HUES64 (cell line): ENCODE data around the gene TLR10.

Experiments
- H3K27ac ChIP-seq: 2 replicates; pipeline ENCODE4 v1.7.0; 2013; ENCODE audit warnings: low read depth, low read length, inconsistent platforms
- H3K27me3 ChIP-seq: 2 replicates; pipeline ENCODE4 v1.6.1; 2013; ENCODE audit warnings: mild to moderate bottlenecking, low read length; ENCODE audit not compliant: insufficient read depth
- H3K36me3 ChIP-seq: 2 replicates; pipeline ENCODE4 v1.6.1; 2013; ENCODE audit warnings: mild to moderate bottlenecking, low read length; ENCODE audit not compliant: insufficient read depth
- H3K4me1 ChIP-seq: 2 replicates; pipeline ENCODE4 v1.6.1; 2013; ENCODE audit warnings: mild to moderate bottlenecking, low read length, moderate library complexity; ENCODE audit not compliant: insufficient read depth
- H3K4me3 ChIP-seq: 2 replicates; pipeline ENCODE4 v1.5.1; 2013; ENCODE audit warnings: mild to moderate bottlenecking, low read length, moderate library complexity
- H3K9ac ChIP-seq: 2 replicates; pipeline ENCODE4 v1.6.1; 2013; ENCODE audit warnings: mild to moderate bottlenecking, low read depth, low read length
- H3K9me3 ChIP-seq: 2 replicates; pipeline ENCODE4 v1.6.1; 2013; ENCODE audit warnings: low read depth, low read length; ENCODE audit not compliant: insufficient read depth
- WGBS: fragments of 150-250, 120-280 bp; methylation state at CpG from one replicate; pipeline ENCODE4 v1.1.7; 2013; ENCODE audit warnings: missing lambda C conversion rate; 5-methylcytosine and 5-hydroxymethylcytosine counted together

Gene TLR10

DNA sequence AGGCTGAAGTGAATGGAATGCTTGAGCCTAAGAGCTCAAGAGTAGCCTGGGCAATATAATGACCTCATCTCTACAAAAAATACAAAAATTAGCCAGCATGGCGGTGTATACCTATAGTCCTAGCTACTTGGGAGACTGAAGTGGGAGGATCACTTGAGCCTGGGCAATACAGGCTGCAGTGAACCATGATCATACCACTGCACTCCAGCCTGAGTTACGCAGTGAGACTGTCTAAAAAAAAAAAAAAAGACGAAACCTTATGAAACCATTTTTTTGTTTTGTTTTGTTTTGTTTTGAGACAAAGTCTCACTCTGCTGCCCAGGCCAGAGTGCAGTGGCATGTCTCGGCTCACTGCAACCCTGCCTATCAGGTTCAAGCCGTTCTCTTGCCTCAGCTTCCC is 36.9 kb downstream of the TLR10 start:
- Histone ChIP-seq H3K9me3 (peaks cover 10% of the 10 kb centered on the region; the same call in 1 of the 2 replicates), H3K4me3 (no peak overlapping the region), H3K9ac (no peak overlapping the region), H3K27me3 (no peaks in the 10 kb centered on the region), H3K36me3 (no peaks in the 10 kb centered on the region), H3K4me1 (no peaks in the 10 kb centered on the region), H3K27ac (no peak overlapping the region)
- 97% methylated on average over 5 of the region's 5 CpGs for WGBS

GRCh38 chr4:38743866-38744265 is 38.9 kb downstream of the TLR10 start:
- Histone ChIP-seq H3K4me1 (no peaks in the 10 kb centered on the region), H3K36me3 (no peaks in the 10 kb centered on the region), H3K27ac (no peak overlapping the region), H3K4me3 (no peak overlapping the region), H3K27me3 (no peaks in the 10 kb centered on the region), H3K9ac (no peak overlapping the region), H3K9me3 (peaks cover 10% of the 10 kb centered on the region; the same call in 1 of the 2 replicates)
- WGBS = 97% methylated on average over 1 of the region's 1 CpG

DNA sequence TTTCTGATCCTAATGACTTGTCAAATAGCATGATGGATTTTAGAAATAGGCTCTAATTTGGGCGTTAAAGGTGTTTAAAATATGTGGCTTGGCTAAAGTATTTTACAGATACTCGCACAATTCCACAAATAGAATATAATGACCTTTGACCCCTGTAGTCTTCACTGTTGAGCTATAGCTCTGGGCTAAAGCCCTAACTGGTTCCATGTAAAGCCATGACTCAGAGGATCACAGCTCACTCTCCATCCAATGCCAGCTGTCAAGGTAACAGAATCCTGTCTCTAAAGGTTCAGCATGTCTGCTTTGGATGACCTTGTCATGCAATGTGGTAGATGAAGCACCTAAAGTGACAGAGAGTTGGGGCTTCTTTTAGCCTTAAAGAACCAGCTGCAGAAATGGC is 42.5 kb downstream of the TLR10 start:
- no peaks in the 10 kb centered on the region for H3K9me3 ChIP-seq
- 94% methylated on average over 2 of the region's 2 CpGs for WGBS
- no peak overlapping the region for H3K4me3 ChIP-seq
- no peak overlapping the region for H3K9ac ChIP-seq
- H3K4me1 ChIP-seq = no peaks in the 10 kb centered on the region
- H3K27me3 ChIP-seq = no peaks in the 10 kb centered on the region
- H3K27ac ChIP-seq = no peak overlapping the region
- H3K36me3 ChIP-seq = no peaks in the 10 kb centered on the region

- no peak overlapping the region for H3K9ac ChIP-seq
- no peaks in the 10 kb centered on the region for H3K9me3 ChIP-seq
- H3K27me3 ChIP-seq = no peaks in the 10 kb centered on the region
- 96% methylated on average over 4 of the region's 6 CpGs for WGBS
- H3K36me3 ChIP-seq = no peaks in the 10 kb centered on the region
- H3K27ac ChIP-seq = no peak overlapping the region
- H3K4me3 ChIP-seq = no peak overlapping the region
- no peaks in the 10 kb centered on the region for H3K4me1 ChIP-seq
Observed at GRCh38 chr4:38738940-38739803, 43.6 kb downstream of the TLR10 start.

DNA sequence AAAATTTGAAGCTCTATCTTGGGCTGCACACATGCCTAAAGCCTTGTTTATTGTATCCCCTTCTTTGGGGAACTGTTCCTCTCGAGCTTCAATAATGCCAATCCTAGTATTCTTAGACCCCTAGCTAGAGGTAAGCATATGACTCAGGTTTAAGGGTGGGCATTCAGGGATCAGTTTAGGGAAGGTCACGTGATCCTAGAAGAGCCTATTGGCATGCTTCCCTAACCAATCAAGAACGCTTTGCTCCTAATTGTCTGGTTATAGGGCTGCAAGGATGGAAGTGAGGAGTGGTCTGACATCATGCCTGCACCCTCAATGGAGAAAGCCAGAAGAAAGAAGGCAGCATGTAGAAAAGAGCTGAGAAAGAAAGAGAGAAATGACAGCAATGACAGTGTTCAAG is 46.9 kb downstream of the TLR10 start:
- no peaks in the 10 kb centered on the region for H3K9me3 ChIP-seq
- H3K4me1 ChIP-seq = no peaks in the 10 kb centered on the region
- no peak overlapping the region for H3K4me3 ChIP-seq
- no peaks in the 10 kb centered on the region for H3K36me3 ChIP-seq
- no peak overlapping the region for H3K9ac ChIP-seq
- WGBS = 85% methylated on average over 3 of the region's 3 CpGs
- no peak overlapping the region for H3K27ac ChIP-seq
- no peaks in the 10 kb centered on the region for H3K27me3 ChIP-seq

- Histone ChIP-seq H3K4me1 (no peaks in the 10 kb centered on the region), H3K9ac (no peak overlapping the region), H3K9me3 (no peaks in the 10 kb centered on the region), H3K36me3 (no peaks in the 10 kb centered on the region), H3K4me3 (no peak overlapping the region), H3K27ac (no peak overlapping the region), H3K27me3 (no peaks in the 10 kb centered on the region)
- WGBS = 98% methylated on average over 2 of the region's 2 CpGs
Observed at GRCh38 chr4:38734911-38735310, 47.9 kb downstream of the TLR10 start.

DNA sequence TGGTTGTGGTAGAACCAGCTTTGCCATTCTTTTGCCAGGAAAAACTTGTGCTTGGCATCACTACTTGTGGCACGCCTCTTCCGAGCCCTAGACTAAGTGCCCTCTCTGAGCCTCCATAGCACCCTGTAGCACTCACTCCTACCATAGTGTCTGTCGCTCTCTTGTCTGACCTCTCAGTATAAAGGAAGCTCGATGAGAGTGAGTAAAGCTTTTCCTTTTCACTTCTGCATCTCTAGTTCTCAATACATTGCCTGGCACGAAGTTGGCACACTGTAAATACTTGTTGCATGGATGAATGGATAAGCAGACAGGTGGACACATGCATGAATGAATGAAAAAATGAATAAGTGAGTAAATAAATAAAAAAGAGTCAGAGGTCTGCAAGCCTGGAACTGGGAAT is 48.3 kb downstream of the TLR10 start:
- H3K9ac ChIP-seq = no peak overlapping the region
- no peaks in the 10 kb centered on the region for H3K4me1 ChIP-seq
- 96% methylated on average over 5 of the region's 5 CpGs for WGBS
- H3K4me3 ChIP-seq = no peak overlapping the region
- H3K27ac ChIP-seq = no peak overlapping the region
- H3K27me3 ChIP-seq = no peaks in the 10 kb centered on the region
- no peaks in the 10 kb centered on the region for H3K36me3 ChIP-seq
- no peaks in the 10 kb centered on the region for H3K9me3 ChIP-seq

GRCh38 chr4:38733663-38734062 is 49.1 kb downstream of the TLR10 start:
- no peaks in the 10 kb centered on the region for H3K27me3 ChIP-seq
- no peaks in the 10 kb centered on the region for H3K36me3 ChIP-seq
- no peak overlapping the region for H3K4me3 ChIP-seq
- H3K27ac ChIP-seq = no peak overlapping the region
- no peaks in the 10 kb centered on the region for H3K9me3 ChIP-seq
- H3K9ac ChIP-seq = no peak overlapping the region
- 92% methylated on average over 2 of the region's 2 CpGs for WGBS
- H3K4me1 ChIP-seq = peaks cover 2% of the 10 kb centered on the region; the same call in 1 of the 2 replicates

DNA sequence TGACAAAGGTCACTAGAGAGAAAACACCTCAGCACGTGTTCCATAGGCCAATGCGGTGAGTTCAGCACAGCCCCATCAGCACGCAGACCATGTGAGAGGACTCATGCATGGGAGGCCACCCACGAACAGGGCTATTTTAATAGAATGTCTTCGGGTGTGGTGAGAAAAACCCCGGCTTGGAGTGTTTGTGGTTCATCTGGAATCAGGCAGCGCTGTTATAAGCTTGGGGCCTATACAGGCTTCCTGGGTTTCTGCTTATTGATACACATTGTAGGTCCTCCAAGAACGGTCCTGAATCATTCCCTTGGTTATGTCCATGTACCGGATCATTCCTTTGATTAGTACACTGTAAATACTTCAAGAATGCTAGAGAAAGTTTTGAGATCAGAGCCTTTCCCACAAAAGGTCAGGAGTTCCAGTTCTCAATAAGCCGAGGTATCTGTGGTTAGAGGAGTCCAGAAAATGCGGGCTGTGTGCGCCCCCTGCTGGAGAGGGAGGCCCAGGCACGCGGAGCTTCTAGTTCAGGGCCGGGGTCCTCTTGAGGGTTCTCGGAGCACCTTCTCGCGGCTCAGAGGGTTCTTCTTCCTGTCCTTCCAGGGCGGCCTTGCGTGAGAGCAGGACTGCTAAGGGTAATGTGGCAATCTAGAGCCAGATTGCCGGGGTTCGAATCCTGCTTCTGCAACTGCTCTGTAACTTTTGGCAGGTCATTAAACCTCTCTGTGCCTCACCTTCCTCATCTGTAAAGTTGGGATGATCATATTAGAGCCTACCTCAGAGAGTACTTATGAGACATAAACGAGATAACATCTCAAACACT is 51.8 kb downstream of the TLR10 start:
- Histone ChIP-seq H3K9ac (no peak overlapping the region), H3K36me3 (no peaks in the 10 kb centered on the region), H3K27ac (no peak overlapping the region), H3K9me3 (no peaks in the 10 kb centered on the region), H3K4me1 (peaks cover 3% of the 10 kb centered on the region; the same call in 1 of the 2 replicates), H3K4me3 (no peak overlapping the region), H3K27me3 (no peaks in the 10 kb centered on the region)
- WGBS = 49% methylated on average over 22 of the region's 23 CpGs

DNA sequence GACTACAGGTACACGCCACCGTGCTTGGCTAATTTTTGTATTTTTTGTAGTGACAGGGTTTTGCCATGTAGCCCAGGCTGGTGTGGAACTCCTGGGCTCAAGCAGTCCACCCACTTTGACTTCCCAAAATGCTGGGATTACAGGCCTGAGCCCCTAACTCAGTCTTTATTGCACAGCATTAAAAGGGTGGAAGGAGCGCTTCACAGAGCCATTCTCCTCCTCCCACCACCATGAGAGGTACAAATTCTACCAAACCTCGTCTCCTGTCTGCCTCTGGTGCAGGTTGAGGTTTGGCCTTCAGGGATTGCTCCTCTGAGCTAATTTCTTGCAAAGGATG is 52.3 kb downstream of the TLR10 start:
- no peaks in the 10 kb centered on the region for H3K36me3 ChIP-seq
- peaks cover 3% of the 10 kb centered on the region; the same call in 1 of the 2 replicates for H3K4me1 ChIP-seq
- WGBS = 96% methylated on average over 4 of the region's 4 CpGs
- H3K27ac ChIP-seq = no peak overlapping the region
- no peak overlapping the region for H3K4me3 ChIP-seq
- no peaks in the 10 kb centered on the region for H3K9me3 ChIP-seq
- no peaks in the 10 kb centered on the region for H3K27me3 ChIP-seq
- no peak overlapping the region for H3K9ac ChIP-seq

- H3K36me3 ChIP-seq = no peaks in the 10 kb centered on the region
- H3K9ac ChIP-seq = no peak overlapping the region
- peaks cover 3% of the 10 kb centered on the region; the same call in 1 of the 2 replicates for H3K4me1 ChIP-seq
- H3K27me3 ChIP-seq = no peaks in the 10 kb centered on the region
- 67% methylated on average over 4 of the region's 4 CpGs for WGBS
- no peak overlapping the region for H3K27ac ChIP-seq
- H3K9me3 ChIP-seq = no peaks in the 10 kb centered on the region
- H3K4me3 ChIP-seq = no peak overlapping the region
Observed at GRCh38 chr4:38728631-38729141, 54.1 kb downstream of the TLR10 start.
